Panc1 (cell line): ENCODE measurements around the gene KIRREL3. TPM values are rescaled to one million over a fixed set of nuclear protein-coding genes. Genes with fewer than 3 reads are reported as not detected.

Source experiments
- ATAC-seq: fragments of 200-7000 bp; cut with Tn5 transposase; 2 replicates; pipeline ENCODE4 v1.9.1; 2020; ENCODE audit warnings: mild to moderate bottlenecking, moderate library complexity
- BruUV-seq: library from RNA; stranded (reverse); fragments of 400-500 nt; replicated peaks from 2 replicates; lab custom pipeline; 2021; lab: Mats Ljungman, UMichigan
- CTCF ChIA-PET: fragments of 300-600 bp; sonication (Branson Sonifier 250); formaldehyde crosslinking; loops from one replicate; lab custom pipeline; 2022; ENCODE audit warnings: antibody characterized with exemption; lab: Charles Lee
- POLR2A ChIA-PET: fragments of 300-600 bp; sonication (Branson Sonifier 250); formaldehyde crosslinking; loops from one replicate; lab custom pipeline; 2022; ENCODE audit warnings: antibody characterized with exemption; lab: Charles Lee
- DNase-seq: peaks from one replicate; pipeline ENCODE4 v3.0.0-alpha.2; 2010; ENCODE audit warnings: low read depth, low spot score
- H3K27ac ChIP-seq: 2 replicates; pipeline ENCODE4 v1.5.1; 2011; ENCODE audit warnings: mild to moderate bottlenecking, low read length, inconsistent platforms
- H3K27me3 ChIP-seq: fragments of 200-500 bp; sonication (Bioruptor generic); 2 replicates; pipeline ENCODE4 v1.6.0; 2014; ENCODE audit warnings: low read length, inconsistent platforms; ENCODE audit not compliant: control insufficient read depth, insufficient read depth
- H3K36me3 ChIP-seq: fragments of 200-500 bp; sonication (Bioruptor generic); 2 replicates; pipeline ENCODE4 v1.5.1; 2014; ENCODE audit warnings: inconsistent platforms, mild to moderate bottlenecking, low read length, moderate library complexity; ENCODE audit not compliant: control insufficient read depth, insufficient read depth
- H3K4me1 ChIP-seq: 2 replicates; pipeline ENCODE4 v1.5.1; 2011; ENCODE audit warnings: inconsistent platforms, mild to moderate bottlenecking, low read length, moderate library complexity; ENCODE audit not compliant: control insufficient read depth, insufficient read depth
- H3K4me3 ChIP-seq, 2 experiments: 2 replicates each; pipeline ENCODE4 v1.5.1; 2011 to 2012; ENCODE audit warnings: low read depth in 2 of 2, low read length in 2 of 2, mild to moderate bottlenecking in 2 of 2, inconsistent platforms in 1 of 2, moderate library complexity in 1 of 2
- H3K9me3 ChIP-seq: fragments of 200-500 bp; sonication (Bioruptor generic); 2 replicates; pipeline ENCODE4 v1.5.1; 2014; ENCODE audit warnings: low read depth, mild to moderate bottlenecking, inconsistent platforms, low read length, moderate library complexity; ENCODE audit not compliant: control insufficient read depth, insufficient read depth
- POLR2AphosphoS5 ChIP-seq: IDR thresholded peaks from 2 replicates; pipeline ENCODE4 v1.6.1; 2012; ENCODE audit warnings: mild to moderate bottlenecking, low read depth, low read length, moderate library complexity
- SIN3A ChIP-seq: IDR thresholded peaks from 2 replicates; pipeline ENCODE4 v1.6.1; 2012; ENCODE audit warnings: low read depth, mild to moderate bottlenecking, low read length, moderate library complexity, borderline replicate concordance; ENCODE audit not compliant: insufficient read depth
- TCF7L2 ChIP-seq: IDR thresholded peaks from 2 replicates; pipeline ENCODE4 v1.6.1; 2011; ENCODE audit warnings: mild to moderate bottlenecking, low read depth, low read length, inconsistent platforms
- in situ Hi-C: cut with HindIII; loops from 2 replicates; pipeline ENCODE4 v1.10.0; 2016; ENCODE audit warnings: low sequenced_read_pairs, low pct_unique_long_range_greater_than_20kb
- intact Hi-C: fragments of 100-400 bp; cut with micrococcal nuclease; formaldehyde crosslinking; loops from one replicate; pipeline ENCODE4 v1.10.0; 2022; ENCODE audit not compliant: unreplicated experiment
- total RNA-seq: library from RNA; stranded (reverse); gene quantifications from one replicate; pipeline ENCODE4 v1.2.1, GENCODE V29; 2021; ENCODE audit not compliant: unreplicated experiment
- TF ChIP-seq, protein P1 (sequence below), 2 experiments: IDR thresholded peaks; 2 replicates each; pipeline ENCODE4 v1.6.1; 2011 to 2012; ENCODE audit warnings: low read depth in 2 of 2, control low read depth in 1 of 2, low read length in 1 of 2, mild to moderate bottlenecking in 1 of 2, moderate library complexity in 1 of 2; ENCODE audit not compliant: insufficient read depth in 1 of 2
- TF ChIP-seq, protein P2 (sequence below): fragments of 450-650 bp; IDR thresholded peaks from 2 replicates; pipeline ENCODE4 v1.5.1; 2017; ENCODE audit warnings: mild to moderate bottlenecking

KIRREL3 gene
- total RNA-seq, 1 experiment from 2014 or later, result 0.36 TPM

DNA sequence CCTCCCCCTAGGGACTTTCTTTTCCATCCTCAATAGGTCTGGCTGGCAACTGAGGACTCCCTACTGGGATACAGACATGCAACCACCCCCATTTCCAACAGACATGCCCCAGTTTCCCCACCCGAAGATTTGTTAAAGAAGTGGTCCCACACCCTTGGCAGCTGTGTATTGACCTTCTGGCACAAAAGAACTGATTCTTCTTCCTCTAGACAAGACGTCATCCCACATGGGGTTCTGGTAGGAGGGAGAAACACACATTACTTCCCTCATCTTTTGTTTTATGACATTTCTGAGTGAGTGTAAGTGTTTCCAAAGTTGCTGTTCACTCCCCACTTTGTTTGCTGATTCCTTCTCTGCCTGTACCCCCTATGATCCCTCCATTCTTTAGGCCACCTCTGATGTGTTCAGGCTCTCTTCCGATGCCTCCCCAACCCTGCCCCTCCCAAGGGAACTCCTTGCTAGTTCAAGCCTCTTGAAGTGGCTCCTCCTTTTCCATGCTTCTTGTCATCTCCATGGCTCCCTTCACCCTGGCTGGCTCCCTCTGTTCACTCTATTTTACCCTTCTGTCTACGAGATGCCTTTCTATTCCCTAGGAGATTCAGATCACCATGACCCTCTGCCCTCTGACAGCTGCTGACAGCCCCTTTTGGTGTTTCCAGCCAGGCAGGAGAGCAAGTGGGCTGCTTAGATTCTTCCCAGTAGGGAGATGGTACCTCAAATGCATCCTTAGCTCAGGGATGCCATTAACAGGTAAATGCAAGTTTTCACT lies 4.3 kb downstream of the KIRREL3 start:
- ATAC-seq (no peak), DNase-seq (no peak)
- in situ Hi-C loops, result no loop called here
- no peaks in the 10 kb centered on the region for H3K4me1 ChIP-seq
- BruUV-seq, result no TSS peak
- POLR2A ChIA-PET, result no interaction called here
- no peaks in the 10 kb centered on the region for H3K36me3 ChIP-seq
- TF ChIP-seq POLR2AphosphoS5 (no peak), TCF7L2 (no peak), SIN3A (no peak)
- TF ChIP-seq, protein P1, sequence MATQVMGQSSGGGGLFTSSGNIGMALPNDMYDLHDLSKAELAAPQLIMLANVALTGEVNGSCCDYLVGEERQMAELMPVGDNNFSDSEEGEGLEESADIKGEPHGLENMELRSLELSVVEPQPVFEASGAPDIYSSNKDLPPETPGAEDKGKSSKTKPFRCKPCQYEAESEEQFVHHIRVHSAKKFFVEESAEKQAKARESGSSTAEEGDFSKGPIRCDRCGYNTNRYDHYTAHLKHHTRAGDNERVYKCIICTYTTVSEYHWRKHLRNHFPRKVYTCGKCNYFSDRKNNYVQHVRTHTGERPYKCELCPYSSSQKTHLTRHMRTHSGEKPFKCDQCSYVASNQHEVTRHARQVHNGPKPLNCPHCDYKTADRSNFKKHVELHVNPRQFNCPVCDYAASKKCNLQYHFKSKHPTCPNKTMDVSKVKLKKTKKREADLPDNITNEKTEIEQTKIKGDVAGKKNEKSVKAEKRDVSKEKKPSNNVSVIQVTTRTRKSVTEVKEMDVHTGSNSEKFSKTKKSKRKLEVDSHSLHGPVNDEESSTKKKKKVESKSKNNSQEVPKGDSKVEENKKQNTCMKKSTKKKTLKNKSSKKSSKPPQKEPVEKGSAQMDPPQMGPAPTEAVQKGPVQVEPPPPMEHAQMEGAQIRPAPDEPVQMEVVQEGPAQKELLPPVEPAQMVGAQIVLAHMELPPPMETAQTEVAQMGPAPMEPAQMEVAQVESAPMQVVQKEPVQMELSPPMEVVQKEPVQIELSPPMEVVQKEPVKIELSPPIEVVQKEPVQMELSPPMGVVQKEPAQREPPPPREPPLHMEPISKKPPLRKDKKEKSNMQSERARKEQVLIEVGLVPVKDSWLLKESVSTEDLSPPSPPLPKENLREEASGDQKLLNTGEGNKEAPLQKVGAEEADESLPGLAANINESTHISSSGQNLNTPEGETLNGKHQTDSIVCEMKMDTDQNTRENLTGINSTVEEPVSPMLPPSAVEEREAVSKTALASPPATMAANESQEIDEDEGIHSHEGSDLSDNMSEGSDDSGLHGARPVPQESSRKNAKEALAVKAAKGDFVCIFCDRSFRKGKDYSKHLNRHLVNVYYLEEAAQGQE (IDR thresholded peaks at IDR 0.05; ENCODE audit: insufficient read depth in 1 of 2, low read depth in 2 of 2, low read length in 1 of 2), result no peak
- TF ChIP-seq, protein P2, sequence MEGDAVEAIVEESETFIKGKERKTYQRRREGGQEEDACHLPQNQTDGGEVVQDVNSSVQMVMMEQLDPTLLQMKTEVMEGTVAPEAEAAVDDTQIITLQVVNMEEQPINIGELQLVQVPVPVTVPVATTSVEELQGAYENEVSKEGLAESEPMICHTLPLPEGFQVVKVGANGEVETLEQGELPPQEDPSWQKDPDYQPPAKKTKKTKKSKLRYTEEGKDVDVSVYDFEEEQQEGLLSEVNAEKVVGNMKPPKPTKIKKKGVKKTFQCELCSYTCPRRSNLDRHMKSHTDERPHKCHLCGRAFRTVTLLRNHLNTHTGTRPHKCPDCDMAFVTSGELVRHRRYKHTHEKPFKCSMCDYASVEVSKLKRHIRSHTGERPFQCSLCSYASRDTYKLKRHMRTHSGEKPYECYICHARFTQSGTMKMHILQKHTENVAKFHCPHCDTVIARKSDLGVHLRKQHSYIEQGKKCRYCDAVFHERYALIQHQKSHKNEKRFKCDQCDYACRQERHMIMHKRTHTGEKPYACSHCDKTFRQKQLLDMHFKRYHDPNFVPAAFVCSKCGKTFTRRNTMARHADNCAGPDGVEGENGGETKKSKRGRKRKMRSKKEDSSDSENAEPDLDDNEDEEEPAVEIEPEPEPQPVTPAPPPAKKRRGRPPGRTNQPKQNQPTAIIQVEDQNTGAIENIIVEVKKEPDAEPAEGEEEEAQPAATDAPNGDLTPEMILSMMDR, result no peak
- CTCF ChIA-PET, result no interaction called here
- H3K27me3 ChIP-seq, result peaks cover 42% of the 10 kb centered on the region
- no peak overlapping the region for H3K4me3 ChIP-seq
- intact Hi-C loops, result no loop called here
- H3K27ac ChIP-seq, result no peak overlapping the region
- H3K9me3 ChIP-seq, result no peaks in the 10 kb centered on the region

DNA sequence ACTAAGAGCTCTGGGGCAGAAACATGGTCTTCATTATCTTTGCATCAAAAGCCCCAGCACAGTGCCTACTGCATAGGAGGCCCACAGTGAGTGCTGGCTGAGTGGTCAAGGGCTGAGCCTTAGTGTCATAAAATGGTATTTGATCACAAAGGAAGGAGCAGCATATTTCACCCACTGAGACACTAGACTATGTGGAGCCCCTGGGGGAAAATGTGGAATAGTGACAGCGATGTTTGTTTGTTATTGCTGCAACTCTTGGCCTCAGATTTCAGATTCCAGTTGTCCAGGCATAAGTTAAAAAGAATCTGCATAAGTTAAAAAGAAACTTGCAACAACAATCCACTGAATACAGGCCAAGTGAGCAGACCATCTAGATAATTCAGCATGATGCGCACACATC lies 7.0 kb downstream of the KIRREL3 start:
- no peak for DNase-seq
- POLR2A ChIA-PET, result no interaction called here
- H3K4me1 ChIP-seq, result no peaks in the 10 kb centered on the region

More for the DNA sequence above, 7.0 kb downstream of the KIRREL3 start:
- H3K36me3 ChIP-seq, result no peaks in the 10 kb centered on the region
- no peak for ATAC-seq
- no peaks in the 10 kb centered on the region for H3K9me3 ChIP-seq
- H3K27ac ChIP-seq, result no peak overlapping the region
- CTCF ChIA-PET, result no interaction called here
- peaks cover 30% of the 10 kb centered on the region for H3K27me3 ChIP-seq
- no peak overlapping the region for H3K4me3 ChIP-seq
- TF ChIP-seq SIN3A, result no peak
- no peak for TF ChIP-seq TCF7L2
- no peak for TF ChIP-seq POLR2AphosphoS5
- TF ChIP-seq, protein P1 (IDR thresholded peaks at IDR 0.05; ENCODE audit: insufficient read depth in 1 of 2, low read depth in 2 of 2, low read length in 1 of 2), result no peak
- TF ChIP-seq, protein P2, result no peak
- intact Hi-C loops, result no loop called here
- in situ Hi-C loops, result no loop called here
- BruUV-seq, result no TSS peak
